ENCODE measurements around the gene TEP1. TPM values are rescaled to one million over a fixed set of nuclear protein-coding genes. Genes with fewer than 3 reads are reported as not detected.
A peak's percentile ranks its signal among the peaks of the same experiment; 100 is the strongest.

The TEP1 gene
- total and polyA plus RNA-seq, 2 of the 13 experiments (the other 11 are each of a cell fraction or from before 2014, with no cell fraction given) = 11.0 to 12.8 TPM

GRCh38 chr14:20454516-20455354 lies 41.4 kb upstream of the TEP1 start, which contains the start of the genes APEX1 and OSGEP (continued):
- TF ChIP-seq FUBP1 (CRISPR knock-in tag; IDR thresholded peaks at IDR 0.05; ENCODE audit: borderline replicate concordance) (no peak), BCLAF1 (IDR thresholded peaks at IDR 0.05) (no peak), ELF1 (CRISPR knock-in tag; IDR thresholded peaks at IDR 0.05) (peak; percentile 26; the same call in 1 of the 2 replicates), ARID4A (CRISPR knock-in tag; IDR thresholded peaks at IDR 0.05; ENCODE audit: borderline replicate concordance) (peak; percentile 96), MTA3 (CRISPR knock-in tag; IDR thresholded peaks at IDR 0.05) (no peak), ZNF367 (CRISPR knock-in tag; IDR thresholded peaks at IDR 0.05; ENCODE audit: borderline replicate concordance) (no peak), NRL (CRISPR knock-in tag; IDR thresholded peaks at IDR 0.05; ENCODE audit: borderline replicate concordance) (peak; percentile 62), ZNF543 (CRISPR knock-in tag; IDR thresholded peaks at IDR 0.05) (peak; percentile 93), PPARG (CRISPR knock-in tag; conservative IDR thresholded peaks at IDR 0.05) (peak; percentile 54; the same call in 1 of the 2 replicates), ZBTB42 (CRISPR knock-in tag; IDR thresholded peaks at IDR 0.05) (0 out of 2 replicates have a peak, but pooled peaks have one; percentile 50), IKZF1 (IDR thresholded peaks at IDR 0.05) (no peak), HOXD1 (CRISPR knock-in tag; IDR thresholded peaks at IDR 0.05) (no peak; the same call in 1 of the 2 replicates), ZIK1 (CRISPR knock-in tag; IDR thresholded peaks at IDR 0.05; ENCODE audit: borderline replicate concordance, low read depth) (no peak), ZNF562 (CRISPR knock-in tag; IDR thresholded peaks at IDR 0.05; ENCODE audit: borderline replicate concordance) (no peak), MATR3 (CRISPR knock-in tag; IDR thresholded peaks at IDR 0.05) (no peak), U2AF2 (IDR thresholded peaks at IDR 0.05; ENCODE audit: low read depth, low read length) (no peak; the same call in 1 of the 2 replicates)
- TF ChIP-seq, protein P1, sequence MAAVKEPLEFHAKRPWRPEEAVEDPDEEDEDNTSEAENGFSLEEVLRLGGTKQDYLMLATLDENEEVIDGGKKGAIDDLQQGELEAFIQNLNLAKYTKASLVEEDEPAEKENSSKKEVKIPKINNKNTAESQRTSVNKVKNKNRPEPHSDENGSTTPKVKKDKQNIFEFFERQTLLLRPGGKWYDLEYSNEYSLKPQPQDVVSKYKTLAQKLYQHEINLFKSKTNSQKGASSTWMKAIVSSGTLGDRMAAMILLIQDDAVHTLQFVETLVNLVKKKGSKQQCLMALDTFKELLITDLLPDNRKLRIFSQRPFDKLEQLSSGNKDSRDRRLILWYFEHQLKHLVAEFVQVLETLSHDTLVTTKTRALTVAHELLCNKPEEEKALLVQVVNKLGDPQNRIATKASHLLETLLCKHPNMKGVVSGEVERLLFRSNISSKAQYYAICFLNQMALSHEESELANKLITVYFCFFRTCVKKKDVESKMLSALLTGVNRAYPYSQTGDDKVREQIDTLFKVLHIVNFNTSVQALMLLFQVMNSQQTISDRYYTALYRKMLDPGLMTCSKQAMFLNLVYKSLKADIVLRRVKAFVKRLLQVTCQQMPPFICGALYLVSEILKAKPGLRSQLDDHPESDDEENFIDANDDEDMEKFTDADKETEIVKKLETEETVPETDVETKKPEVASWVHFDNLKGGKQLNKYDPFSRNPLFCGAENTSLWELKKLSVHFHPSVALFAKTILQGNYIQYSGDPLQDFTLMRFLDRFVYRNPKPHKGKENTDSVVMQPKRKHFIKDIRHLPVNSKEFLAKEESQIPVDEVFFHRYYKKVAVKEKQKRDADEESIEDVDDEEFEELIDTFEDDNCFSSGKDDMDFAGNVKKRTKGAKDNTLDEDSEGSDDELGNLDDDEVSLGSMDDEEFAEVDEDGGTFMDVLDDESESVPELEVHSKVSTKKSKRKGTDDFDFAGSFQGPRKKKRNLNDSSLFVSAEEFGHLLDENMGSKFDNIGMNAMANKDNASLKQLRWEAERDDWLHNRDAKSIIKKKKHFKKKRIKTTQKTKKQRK (IDR thresholded peaks at IDR 0.05; ENCODE audit: low read length) = no peak
